Naive thymus-derived CD8-positive, alpha-beta T cell (primary cell): ENCODE measurements around the gene SLC35E4. TPM values are rescaled to one million over a fixed set of nuclear protein-coding genes. Genes with fewer than 3 reads are reported as not detected.

Experiments
- polyA plus RNA-seq, 3 donors: library from polyadenylated mRNA; unstranded; fragments of 300-500 nt; fragmentation: Illumina TruSeq; gene quantifications; one replicate each; pipeline ENCODE4 v1.2.3, GENCODE V29; 2021
- total RNA-seq, 8 experiments: library from RNA in 2 of 8; stranded (reverse) in 2 of 8; gene quantifications; one replicate each; pipeline ENCODE4 v1.2.3 and lab custom pipeline; 2021 to 2026

SLC35E4 gene
- total and polyA plus RNA-seq, 5 experiments from 2014 or later: 0.64 to 1.6 (median 0.94) TPM

Other genes with a start within 250 kb of the SLC35E4 start
- 1 to 10 TPM; 5.6 to 6.2 TPM for gene RNF215, start 248.4 kb upstream of the SLC35E4 start, total RNA-seq
- under 1 TPM; 0.14 to 0.44 (median 0.39) TPM for gene RNF215, start 248.4 kb upstream of the SLC35E4 start, polyA plus RNA-seq
- 10 to 100 TPM; 17.8 to 19.9 TPM for gene SEC14L2, start 238.8 kb upstream of the SLC35E4 start, total RNA-seq
- 10 to 100 TPM; 16.8 to 25.9 (median 22.5) TPM for gene SEC14L2, start 238.8 kb upstream of the SLC35E4 start, polyA plus RNA-seq
- gene MTFP1, start 210.0 kb upstream of the SLC35E4 start, total RNA-seq: 10 to 100 TPM; 15.8 to 18.0 TPM
- gene MTFP1, start 210.0 kb upstream of the SLC35E4 start, polyA plus RNA-seq: 10 to 100 TPM; 42.3 to 53.5 (median 50.0) TPM
- gene SEC14L3, start 163.8 kb upstream of the SLC35E4 start, total RNA-seq: not detected
- not detected for gene SEC14L3, start 163.8 kb upstream of the SLC35E4 start, polyA plus RNA-seq
- not detected for gene SEC14L4, start 130.1 kb upstream of the SLC35E4 start, total RNA-seq
- gene SEC14L4, start 130.1 kb upstream of the SLC35E4 start, polyA plus RNA-seq: not detected
- not detected for gene SEC14L6, start 89.0 kb upstream of the SLC35E4 start, total RNA-seq
- gene SEC14L6, start 89.0 kb upstream of the SLC35E4 start, polyA plus RNA-seq: not detected
- 1 to 10 TPM; 1.6 to 2.7 TPM for gene GAL3ST1, start 61.1 kb upstream of the SLC35E4 start, total RNA-seq
- 1 to 10 TPM in 1 of 3 donors, not detected in 2; 1.1 TPM for gene GAL3ST1, start 61.1 kb upstream of the SLC35E4 start, polyA plus RNA-seq
- 10 to 100 TPM; 60.4 to 70.2 TPM for gene PES1, start 43.9 kb upstream of the SLC35E4 start, total RNA-seq
- 10 to 100 TPM; 34.0 to 57.8 (median 34.3) TPM for gene PES1, start 43.9 kb upstream of the SLC35E4 start, polyA plus RNA-seq
- gene TCN2, start 28.6 kb upstream of the SLC35E4 start, total RNA-seq: under 1 TPM in 1 of 2 experiments, not detected in 1; 0.62 TPM
- under 1 TPM in 1 of 3 donors, not detected in 2; 0.20 TPM for gene TCN2, start 28.6 kb upstream of the SLC35E4 start, polyA plus RNA-seq
- gene DUSP18, start 32.1 kb downstream of the SLC35E4 start, total RNA-seq: 10 to 100 TPM; 14.8 to 18.6 TPM
- gene DUSP18, start 32.1 kb downstream of the SLC35E4 start, polyA plus RNA-seq: 1 to 10 TPM; 5.1 to 7.8 (median 6.6) TPM
- 1 to 10 TPM; 1.3 to 1.8 TPM for gene OSBP2, start 59.1 kb downstream of the SLC35E4 start, total RNA-seq
- under 1 TPM; 0.60 to 0.75 (median 0.70) TPM for gene OSBP2, start 59.1 kb downstream of the SLC35E4 start, polyA plus RNA-seq